ENCODE measurements around the gene SORBS1.
"Not testable (repeated sequence)": the region's sequence is repeated elsewhere in the genome, so short reads cannot be mapped to it uniquely, and the experiment has no call there.

SORBS1 gene

DNA sequence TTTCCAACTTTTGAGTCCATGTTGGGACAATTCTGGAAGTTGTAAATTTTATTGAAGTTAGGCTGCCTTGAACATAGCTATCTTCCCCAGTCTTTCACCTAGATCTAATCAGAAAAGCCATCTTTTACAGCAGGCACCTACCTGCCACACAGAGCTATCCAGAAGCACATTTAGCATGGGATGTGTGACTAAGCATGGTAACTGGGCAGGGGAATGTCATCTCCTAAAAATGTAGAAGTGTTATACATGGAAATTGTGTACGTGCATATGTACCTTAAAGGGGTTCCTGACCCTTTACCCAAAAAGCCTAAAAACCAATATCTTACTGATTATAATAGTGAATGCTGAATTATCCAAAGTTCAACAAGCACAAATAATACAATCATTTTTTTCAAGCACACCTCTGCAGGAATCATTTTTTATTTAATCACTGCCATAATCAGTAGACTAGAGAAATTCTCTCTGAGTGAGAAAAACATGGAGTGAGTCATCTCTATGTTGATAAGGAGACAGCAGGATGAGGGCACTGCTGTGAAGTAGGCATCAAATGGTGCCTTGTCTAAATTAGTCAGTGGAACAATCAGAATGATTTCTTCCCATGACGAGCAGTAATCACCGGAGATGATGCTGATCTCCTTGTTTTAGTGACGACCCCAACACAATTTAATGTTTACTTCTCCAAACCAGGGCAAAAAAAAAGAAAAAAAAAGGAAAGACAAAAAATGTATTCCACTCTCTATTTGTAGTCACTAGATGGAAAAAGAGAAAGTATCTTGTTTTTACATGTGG is 75.9 kb downstream of the SORBS1 start:
- no peak for DNase-seq (ENCODE audit: low read depth in 2 of 2)

DNA sequence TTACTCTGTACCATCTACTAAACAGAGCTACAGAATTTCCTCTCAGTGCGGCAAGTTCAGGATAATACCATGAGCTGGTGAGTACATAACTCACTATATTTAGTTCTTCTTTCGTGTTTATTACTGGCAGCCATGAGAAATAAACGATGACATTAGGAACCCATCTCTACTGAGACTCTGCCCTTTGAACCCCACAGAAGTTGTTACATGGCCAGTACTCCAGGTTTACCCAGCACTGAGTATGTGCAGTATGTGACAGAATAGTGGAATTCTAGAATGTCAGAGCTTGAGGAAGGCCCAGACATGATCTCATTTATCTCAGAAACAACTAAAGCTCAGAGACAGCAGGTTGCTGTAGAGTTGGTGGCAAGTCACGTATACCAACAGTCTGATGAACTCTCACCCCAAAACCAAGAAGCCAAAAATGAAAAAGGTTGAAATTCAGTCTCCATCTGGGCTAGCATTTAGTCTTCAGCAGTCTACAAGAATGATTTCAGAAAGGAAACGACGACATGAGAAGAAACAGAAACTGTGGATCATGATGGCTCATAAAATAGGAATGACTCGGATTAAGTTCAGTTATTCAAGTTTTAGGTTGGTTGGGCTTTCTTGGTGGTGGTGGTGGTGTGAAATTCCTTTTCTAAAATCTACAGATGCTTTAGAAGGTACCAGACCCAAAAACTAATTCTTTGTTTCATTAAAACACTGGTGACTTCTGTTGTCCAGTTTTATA is 78.5 kb downstream of the SORBS1 start:
- DNase-seq (ENCODE audit: low read depth in 2 of 2): no peak

DNA sequence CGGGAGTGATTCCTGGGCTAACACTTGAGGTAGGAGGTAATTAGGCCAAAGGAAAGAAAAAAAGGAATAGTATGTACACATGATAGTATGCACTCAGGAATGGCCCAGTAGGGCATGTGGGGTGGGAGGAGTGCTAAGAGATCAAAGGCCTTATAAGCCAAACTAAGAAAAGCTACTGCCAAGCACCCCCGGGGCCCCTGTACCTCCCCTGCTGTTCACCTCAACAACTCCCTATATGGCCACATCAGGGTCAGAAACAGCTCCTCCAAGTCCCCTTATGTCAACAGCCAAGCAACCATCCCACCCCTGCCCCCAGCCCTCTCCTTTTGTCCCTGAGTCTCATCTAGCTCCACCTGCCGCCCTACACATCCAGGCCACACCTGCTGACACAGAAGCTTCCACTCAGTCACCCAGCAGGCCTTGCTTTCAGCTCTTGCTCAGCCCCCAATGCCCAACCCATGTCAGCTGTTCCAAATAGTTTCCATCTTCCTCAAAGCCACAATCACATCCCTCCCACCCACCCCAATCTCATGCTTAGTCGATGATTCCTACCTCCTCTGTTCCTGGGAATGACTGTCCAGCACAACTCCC is 80.2 kb downstream of the SORBS1 start:
- DNase-seq (ENCODE audit: low read depth in 2 of 2): no peak

DNA sequence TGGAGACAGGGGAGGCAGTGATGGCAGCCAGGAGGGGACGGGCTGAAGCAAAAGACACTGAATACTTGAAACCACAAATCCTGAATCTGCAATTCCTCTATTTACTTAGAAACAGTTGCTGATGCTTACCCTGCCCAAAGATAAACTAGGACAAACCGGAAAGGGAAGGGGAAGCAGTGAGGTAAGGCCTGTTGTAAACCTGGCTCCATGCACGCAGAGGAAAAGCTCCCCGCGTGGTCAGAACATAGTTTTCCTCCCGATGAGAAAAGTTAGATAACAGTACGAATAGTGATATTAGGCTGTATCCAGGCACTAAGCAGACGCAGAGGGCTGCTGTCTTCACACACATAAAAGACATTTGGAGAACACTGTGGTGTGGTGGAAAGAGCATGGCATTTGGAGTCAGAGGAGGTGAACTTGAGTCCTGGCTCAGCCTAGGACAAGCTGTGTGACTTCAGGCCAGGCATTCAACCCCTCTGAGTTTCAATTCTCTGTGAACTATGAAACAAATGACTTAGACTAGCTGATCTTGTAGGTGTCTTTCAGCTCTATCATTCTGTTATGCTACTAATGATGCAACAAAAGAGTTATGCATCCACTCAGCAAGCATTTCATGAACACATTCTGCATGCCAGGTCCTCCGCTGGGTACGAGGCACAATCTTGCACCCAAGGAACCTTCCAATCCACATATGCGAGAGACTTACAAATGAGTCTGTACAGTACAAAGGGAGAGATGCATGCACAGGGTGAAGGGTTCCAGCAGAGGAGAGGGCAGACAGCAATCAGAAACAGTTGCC is 80.9 kb downstream of the SORBS1 start:
- DNase-seq (ENCODE audit: low read depth in 2 of 2): no peak

DNA sequence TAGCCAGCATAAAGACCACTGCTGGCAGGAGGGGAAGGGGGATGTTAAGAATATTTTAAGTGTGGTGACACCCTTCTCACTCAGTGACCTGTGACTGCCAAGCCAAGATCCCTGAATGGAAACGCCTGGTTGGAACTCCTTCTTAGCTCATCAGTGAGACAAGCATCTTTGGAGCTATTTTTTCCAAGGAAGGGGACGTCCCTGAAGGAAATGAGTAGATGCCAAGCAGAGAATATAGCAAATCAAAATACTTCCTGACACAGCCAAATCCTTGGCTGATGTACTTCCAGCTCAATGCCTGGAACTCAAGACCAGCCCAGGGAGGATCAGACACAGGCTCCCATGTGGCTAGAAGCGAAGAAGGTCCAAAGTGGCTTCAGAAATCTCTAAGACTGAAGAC is 82.2 kb downstream of the SORBS1 start:
- DNase-seq (ENCODE audit: low read depth in 2 of 2): no peak

DNA sequence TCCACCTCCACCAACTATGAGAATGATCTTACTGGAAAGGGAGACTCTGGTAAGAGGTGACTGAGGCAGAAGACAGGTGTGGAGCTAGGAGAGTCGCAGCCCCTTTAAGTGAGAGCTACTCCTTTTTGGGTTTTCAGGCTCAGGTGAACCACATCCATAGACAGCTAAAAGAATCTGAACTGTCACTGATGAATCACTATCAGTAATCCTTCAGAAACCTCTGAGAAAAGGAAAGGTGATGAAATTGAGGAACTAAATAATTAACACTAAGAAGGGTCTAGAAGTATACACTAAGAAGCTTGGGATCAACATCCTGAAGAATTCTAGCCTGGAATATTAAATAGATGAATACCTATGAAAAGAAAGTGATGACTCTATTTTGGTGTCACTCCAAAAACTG is 83.0 kb downstream of the SORBS1 start:
- DNase-seq (ENCODE audit: low read depth in 2 of 2): no peak

DNA sequence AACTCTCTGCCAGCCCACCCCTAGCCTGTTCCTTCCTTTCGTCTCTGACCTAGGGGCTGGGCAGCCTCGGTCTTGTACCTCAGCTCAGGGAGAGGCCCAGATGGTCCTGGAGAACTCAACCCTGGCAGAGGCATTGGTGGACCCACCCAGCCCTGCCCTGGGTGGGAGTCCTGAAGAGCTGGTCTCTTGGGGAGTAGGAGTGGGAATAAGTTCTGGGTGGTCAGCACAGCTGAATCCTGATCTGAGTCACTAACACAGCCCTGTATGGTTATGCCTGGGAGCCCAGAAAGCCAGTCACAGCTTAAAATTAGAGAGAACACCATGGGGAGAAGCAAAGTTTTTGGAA is 84.0 kb downstream of the SORBS1 start:
- no peak for DNase-seq (ENCODE audit: low read depth in 2 of 2)

DNA sequence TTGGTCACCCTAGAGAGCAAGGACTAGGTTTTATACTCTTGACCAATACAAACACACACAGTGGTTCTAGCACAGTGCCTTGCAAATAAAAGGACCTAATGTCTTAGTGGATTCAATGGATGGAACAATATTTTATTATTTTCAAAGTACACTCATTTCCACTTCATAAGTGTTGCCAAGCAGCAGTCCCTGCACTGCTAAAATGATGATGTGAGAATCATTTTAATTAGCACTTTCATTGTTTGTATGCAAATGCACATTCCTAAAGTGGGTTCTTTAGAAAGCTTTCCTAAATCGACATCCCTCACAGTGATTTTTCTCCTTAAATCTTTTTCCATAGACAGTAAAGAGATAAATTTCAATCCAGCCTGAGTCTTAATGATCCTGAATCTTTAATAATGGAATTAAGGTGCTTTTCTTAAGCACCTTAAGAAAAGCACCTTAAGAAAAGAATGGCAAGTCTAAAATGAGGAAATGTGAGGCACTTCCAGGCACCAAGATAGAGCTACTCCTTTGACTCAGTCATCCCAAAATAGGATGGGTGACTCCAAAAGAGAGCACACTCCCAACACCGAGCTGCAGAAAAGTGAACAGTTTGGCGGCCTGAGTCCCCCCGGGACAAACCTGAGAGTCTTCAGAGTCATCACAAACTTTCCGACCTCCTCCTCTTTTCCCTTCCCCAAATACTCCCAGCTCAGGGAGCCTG is 84.5 kb downstream of the SORBS1 start:
- DNase-seq (ENCODE audit: low read depth in 2 of 2): no peak

DNA sequence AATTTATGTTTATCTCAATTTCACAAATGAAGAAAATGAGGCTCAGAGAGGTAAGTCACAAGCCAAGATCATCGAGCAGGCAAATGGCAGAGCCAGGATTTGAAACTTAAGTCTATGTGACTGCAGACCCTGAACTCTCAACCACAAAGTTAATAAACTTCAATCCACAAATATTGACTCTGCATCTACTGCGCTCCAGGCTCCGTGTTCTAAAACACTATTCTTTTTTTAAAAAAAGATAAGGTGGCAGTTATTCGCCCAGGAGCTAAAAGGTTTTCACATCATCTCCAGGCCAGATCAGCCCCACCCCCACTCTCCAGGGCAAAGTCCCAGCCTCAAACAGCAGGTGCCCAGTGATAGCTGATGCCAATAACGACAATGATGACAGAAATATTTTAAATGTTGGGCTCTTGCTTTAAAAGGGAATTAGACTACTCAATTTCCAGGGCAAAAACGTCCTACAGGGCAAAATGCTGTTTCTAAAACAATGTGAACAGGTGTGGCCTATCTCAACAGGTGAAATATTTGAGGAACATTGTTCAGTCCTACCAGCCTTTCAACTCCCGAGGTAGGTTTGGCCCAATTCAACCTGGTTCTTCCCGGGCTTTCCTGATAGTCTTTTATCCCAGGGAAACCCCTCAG is 85.2 kb downstream of the SORBS1 start:
- no peak for DNase-seq (ENCODE audit: low read depth in 2 of 2)

DNA sequence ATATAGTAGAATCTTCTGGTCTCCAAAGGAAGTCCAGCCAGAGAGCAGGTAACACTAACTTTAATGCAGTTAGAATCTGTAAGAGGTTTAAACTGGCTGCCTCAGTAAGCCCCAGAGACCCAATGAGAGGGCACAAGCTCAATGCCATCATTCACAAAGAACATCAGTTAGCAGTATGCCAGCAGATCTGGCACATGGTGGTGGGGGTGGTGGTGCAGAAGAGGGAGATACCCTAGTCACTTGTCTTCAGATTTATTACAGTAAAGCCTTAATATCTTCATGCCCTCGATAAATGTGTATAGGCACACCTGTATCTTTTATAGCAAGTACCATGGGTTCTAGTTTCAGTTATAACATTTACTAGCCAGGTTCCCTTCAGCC is 86.2 kb downstream of the SORBS1 start:
- no peak for DNase-seq (ENCODE audit: low read depth in 2 of 2)

DNA sequence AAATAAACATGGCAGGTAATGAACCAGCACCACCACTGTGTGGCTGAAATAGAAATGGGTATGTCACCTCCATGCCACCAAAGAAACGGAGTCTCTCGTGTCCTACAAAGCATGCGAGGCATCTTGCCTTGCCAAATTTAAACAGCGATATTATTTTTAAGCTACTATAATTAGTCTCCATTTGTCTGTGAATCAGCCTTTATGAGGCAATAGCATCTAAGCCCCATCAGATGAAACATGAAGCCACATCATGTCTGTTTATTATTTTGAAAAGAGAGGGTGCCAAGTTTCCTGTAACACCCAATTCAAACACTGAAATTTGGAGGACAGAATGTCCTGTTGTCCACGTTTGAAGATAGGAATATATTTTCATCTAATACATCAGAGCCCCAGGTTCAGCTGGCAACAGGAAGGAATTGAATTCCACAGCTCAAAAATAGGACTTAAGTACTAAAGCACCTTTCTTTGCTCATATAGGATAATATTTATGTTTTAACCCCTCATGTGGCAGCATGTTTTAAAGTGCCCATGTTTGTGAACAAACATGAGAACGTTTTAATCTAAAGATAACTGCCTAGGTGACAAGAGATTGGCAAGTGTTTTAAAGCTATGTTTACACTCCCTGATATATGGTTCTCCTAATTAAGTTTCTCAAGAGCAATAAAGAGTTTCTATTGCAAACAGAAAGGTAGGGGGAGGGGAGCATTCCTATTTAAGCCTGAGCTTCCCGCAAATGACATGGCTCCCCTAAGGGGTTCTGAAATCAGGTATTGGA is 86.8 kb downstream of the SORBS1 start:
- DNase-seq (ENCODE audit: low read depth in 2 of 2): no peak

DNA sequence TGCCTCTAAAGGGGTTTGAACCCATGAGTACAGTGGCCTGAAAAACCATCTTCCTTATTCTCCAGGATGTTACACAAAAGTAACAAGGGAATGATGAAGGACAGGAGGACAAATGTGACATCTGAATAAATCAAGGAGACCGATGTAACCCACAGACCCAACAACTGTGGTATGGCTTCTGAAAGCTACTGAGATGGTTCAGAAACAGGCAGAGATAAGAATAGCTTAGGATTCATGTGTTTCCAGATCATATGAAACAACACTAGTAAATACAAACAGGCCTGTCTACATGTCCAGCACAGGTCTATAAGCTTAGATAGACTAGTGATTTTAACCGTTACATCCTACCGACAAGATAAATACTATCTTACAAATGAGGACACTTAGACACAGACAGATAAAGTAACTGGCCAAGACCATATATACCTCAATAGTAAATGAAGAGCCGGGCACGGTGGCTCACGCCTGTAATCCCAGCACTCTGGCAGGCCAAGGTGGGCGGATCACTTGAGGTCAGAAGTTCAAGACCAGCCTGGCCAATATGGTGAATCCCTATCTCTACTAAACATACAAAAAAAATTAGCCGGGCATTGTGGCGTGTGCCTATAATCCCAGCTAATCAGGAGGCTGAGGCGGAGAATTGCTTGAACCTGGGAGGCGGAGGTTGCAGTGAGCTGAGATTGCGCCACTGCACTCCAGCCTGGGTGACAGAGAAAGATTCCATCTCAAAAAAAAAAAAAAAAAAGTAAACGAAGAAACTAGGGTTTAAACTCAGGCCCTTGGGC is 88.7 kb downstream of the SORBS1 start:
- no peak for DNase-seq (ENCODE audit: low read depth in 2 of 2)

DNA sequence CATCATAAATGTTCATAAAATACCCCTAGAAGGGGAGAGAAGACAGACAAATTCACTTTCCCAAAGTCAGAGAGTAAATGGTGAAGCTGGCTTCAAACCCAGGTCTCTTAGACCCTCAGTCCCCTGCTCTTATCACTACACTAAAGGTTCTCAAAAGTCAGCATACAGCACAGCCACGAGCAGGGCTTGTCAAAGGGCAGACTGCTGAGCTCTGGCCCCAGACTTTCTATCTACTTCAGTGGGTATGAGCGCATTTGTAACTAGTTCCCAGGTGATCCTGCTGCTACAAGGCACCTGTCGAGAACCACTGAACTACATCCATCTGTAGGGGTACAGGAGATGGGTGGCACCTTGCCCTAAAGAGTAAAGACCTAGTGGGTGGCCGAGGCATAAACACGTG is 91.5 kb downstream of the SORBS1 start:
- no peak for DNase-seq (ENCODE audit: low read depth in 2 of 2)

DNA sequence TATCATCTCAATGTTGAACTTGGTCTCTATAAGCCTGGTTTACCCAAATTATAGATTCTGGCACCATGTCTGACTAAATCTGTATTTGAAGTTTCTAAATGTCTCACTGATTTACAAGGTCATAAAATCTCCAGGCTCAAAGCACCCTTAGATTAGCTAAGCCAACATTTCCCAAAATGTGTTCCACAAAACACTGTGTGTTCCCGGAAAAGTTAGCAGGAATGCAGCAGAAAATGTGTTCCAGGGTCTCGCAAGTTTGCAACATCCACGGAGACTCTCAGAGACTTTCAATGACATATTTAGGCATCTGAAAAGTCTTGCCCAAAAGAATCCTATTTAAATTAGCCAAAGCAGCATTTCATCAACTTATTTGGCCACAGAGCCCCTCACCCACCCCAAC is 91.9 kb downstream of the SORBS1 start:
- no peak for DNase-seq (ENCODE audit: low read depth in 2 of 2)

DNA sequence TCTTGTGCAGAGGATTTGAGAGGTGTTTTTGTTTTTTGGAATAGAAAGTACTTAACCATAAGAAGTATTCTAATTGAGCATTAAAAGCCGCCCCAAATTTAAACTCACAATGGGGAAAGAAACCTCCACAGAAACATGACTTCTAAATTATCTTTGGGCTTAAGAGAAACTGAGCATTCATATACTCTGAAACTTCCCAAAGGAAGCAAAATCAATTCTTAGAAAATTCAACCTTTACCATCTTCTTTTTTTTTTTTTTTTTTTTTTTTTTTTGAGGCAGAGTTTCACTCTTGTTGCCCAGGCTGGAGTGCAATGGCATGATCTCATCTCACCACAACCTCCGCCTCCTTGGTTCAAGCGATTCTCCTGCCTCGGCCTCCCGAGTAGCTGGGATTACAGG is 93.5 kb downstream of the SORBS1 start:
- DNase-seq (ENCODE audit: low read depth in 2 of 2): not testable (repeated sequence)

DNA sequence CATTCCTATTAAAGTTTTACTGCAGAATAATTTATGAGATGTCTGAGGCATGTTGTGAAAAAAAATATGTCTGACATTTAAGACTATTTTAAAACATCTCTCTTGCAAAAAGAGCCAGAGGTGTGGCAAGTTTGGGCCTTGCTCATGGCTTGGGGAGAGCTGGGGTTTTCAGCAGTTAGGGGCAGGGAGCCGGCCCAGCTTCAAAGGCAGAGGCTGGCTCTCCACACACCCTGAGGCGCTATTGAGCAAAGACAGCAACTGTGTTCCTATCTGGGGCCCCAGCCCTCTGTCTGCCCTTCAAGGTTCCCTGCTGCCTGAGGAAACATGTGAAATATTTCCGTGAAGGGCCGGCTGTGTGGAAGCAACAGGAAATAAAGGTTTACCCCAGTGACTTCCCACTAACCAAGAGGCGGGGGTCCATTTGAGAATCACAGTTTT is 94.0 kb downstream of the SORBS1 start:
- DNase-seq (ENCODE audit: low read depth in 2 of 2): no peak

DNA sequence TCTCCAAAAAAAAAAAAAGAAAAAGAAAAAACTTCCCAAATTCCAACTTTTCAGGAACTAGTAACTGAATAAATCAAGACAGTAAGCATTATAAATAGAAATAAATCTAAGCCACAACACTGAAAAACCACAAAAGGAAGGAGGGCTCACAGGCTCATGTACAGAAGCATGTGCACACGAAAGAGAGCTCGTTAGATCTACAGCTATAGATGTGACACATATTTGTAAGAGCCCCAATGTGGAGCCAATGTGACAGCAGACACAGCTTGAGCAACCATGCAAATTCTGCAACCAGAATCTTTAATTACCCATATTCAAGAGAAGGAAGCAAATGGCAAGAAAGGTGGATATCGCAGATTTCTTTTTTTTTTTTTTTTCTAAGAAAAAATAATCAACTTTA is 94.7 kb downstream of the SORBS1 start:
- no peak for DNase-seq (ENCODE audit: low read depth in 2 of 2)

DNA sequence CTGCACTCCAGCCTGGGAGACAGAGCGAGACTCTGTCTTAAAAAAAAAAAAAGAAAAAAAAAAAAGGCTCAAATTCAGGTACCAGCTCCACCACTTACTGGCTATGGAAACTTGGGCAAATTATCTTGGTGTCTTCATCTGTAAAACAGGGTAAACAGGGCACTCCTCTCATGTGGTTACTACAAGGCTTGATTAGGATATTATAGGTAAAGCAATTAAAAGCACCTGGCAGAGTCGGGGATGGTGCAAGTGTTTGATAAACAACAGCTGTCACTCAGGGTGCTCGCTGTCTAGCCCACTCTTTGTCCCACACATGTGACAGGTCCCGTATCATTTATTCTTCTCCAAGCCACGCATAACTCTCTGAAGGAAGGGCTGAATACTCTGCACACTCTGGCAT is 96.9 kb downstream of the SORBS1 start:
- no peak for DNase-seq (ENCODE audit: low read depth in 2 of 2)
